CD8-positive, alpha-beta memory T cell (primary cell): Measurements from ENCODE around the gene RMI2. TPM values are rescaled to one million over a fixed set of nuclear protein-coding genes. Genes with fewer than 3 reads are reported as not detected.
"Not testable (repeated sequence)": the region's sequence is repeated elsewhere in the genome, so short reads cannot be mapped to it uniquely, and the experiment has no call there.

ENCODE experiments used
- CTCF ChIA-PET: fragments of 350-600 bp; sonication (Branson Sonifier 250); formaldehyde crosslinking; loops from one replicate; lab custom pipeline; 2021; ENCODE audit warnings: antibody characterized with exemption; lab: Charles Lee
- POLR2A ChIA-PET: fragments of 350-600 bp; sonication (Branson Sonifier 250); formaldehyde crosslinking; loops from one replicate; lab custom pipeline; 2021; ENCODE audit warnings: antibody characterized with exemption; lab: Charles Lee
- DNase-seq, 5 donors: peaks; one replicate each; pipeline versions ENCODE4 v3.0.0 to v3.0.0-alpha.2; 2020 to 2022; ENCODE audit warnings: mixed read lengths in 1 of 5
- H3K27ac ChIP-seq: one replicate; pipeline ENCODE4 v1.7.0; 2013; ENCODE audit warnings: low read depth, mild to moderate bottlenecking, low read length, moderate library complexity
- H3K27me3 ChIP-seq: 2 replicates; pipeline ENCODE4 v1.7.0; 2013; ENCODE audit warnings: low read length, mild to moderate bottlenecking; ENCODE audit not compliant: insufficient read depth, poor library complexity, severe bottlenecking
- H3K36me3 ChIP-seq: 2 replicates; pipeline ENCODE4 v1.7.0; 2013; ENCODE audit warnings: mild to moderate bottlenecking, low read length, moderate library complexity; ENCODE audit not compliant: insufficient read depth
- H3K4me1 ChIP-seq: 2 replicates; pipeline ENCODE4 v1.7.0; 2013; ENCODE audit warnings: mild to moderate bottlenecking, low read length, moderate library complexity; ENCODE audit not compliant: insufficient read depth
- H3K4me3 ChIP-seq: 2 replicates; pipeline ENCODE4 v1.7.0; 2013; ENCODE audit warnings: mild to moderate bottlenecking, low read length
- H3K9me3 ChIP-seq: 2 replicates; pipeline ENCODE4 v1.7.0; 2013; ENCODE audit warnings: mild to moderate bottlenecking, low read length
- H3K27ac Mint-ChIP-seq, 8 donors: one replicate each; pipeline ENCODE4 v1.8.0; 2020 to 2021; ENCODE audit warnings: mixed read lengths in 8 of 8, mild to moderate bottlenecking in 6 of 8, inconsistent platforms in 3 of 8, moderate library complexity in 3 of 8
- H3K27me3 Mint-ChIP-seq, 2 donors: one replicate each; pipeline ENCODE4 v1.8.0; 2020 to 2021; ENCODE audit warnings: mixed read lengths in 2 of 2, mild to moderate bottlenecking in 1 of 2, moderate library complexity in 1 of 2
- H3K36me3 Mint-ChIP-seq, 3 donors: one replicate each; pipeline ENCODE4 v1.8.0; 2020 to 2021; ENCODE audit warnings: mixed read lengths in 3 of 3, inconsistent platforms in 1 of 3, mild to moderate bottlenecking in 1 of 3
- H3K4me1 Mint-ChIP-seq, 3 donors: one replicate each; pipeline ENCODE4 v1.8.0; 2020 to 2021; ENCODE audit warnings: mixed read lengths in 3 of 3, inconsistent platforms in 1 of 3, mild to moderate bottlenecking in 1 of 3
- H3K4me3 Mint-ChIP-seq, 7 donors: one replicate each; pipeline ENCODE4 v1.8.0; 2020 to 2021; ENCODE audit warnings: mixed read lengths in 7 of 7, mild to moderate bottlenecking in 6 of 7, moderate library complexity in 4 of 7, inconsistent platforms in 2 of 7
- H3K9me3 Mint-ChIP-seq, 5 donors: one replicate each; pipeline ENCODE4 v1.8.0; 2020 to 2022; ENCODE audit warnings: mixed read lengths in 5 of 5, mild to moderate bottlenecking in 3 of 5, moderate library complexity in 2 of 5, inconsistent platforms in 1 of 5
- polyA plus RNA-seq: library from polyadenylated mRNA; unstranded; fragments of 300-500 nt; fragmentation: Illumina TruSeq; gene quantifications from one replicate; pipeline ENCODE4 v1.2.3, GENCODE V29; 2021
- total RNA-seq, 2 experiments: library from RNA; stranded (reverse); gene quantifications; one replicate each; pipeline ENCODE4 v1.2.3, GENCODE V29; 2021

Gene RMI2
- total and polyA plus RNA-seq, 3 experiments from 2014 or later: 1.1 to 38.3 (median 37.0) TPM

DNA sequence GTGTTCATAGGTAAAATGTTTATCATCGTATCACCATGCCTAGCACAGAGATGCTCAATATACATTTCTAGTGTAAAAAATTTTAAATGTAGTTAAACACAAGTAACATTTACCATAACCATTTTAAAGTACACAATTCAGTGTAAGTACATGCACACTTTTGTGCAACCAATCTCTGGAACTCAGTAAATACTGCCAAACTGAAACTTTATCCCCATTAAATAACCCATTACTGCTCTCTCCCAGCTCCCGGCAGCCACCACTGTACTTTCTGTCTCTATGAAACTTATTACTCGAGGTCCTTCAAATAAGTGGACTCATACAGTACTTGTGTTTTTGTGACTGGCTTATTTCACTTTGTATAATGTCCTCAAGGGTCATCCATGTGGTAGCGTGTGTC is 29.0 kb downstream of the RMI2 start:
- Mint-ChIP-seq H3K4me1 (peaks cover 4 to 5% (median 5%) of the 10 kb centered on the region in 3 donors), H3K27ac (no peak overlapping the region), H3K27me3 (peaks cover 0 to 3% of the 10 kb centered on the region in 2 donors), H3K4me3 (no peak overlapping the region), H3K9me3 (no peaks in the 10 kb centered on the region), H3K36me3 (peaks cover 0 to 15% (median 4%) of the 10 kb centered on the region in 3 donors)
- no peaks in the 10 kb centered on the region for H3K27me3 ChIP-seq
- DNase-seq: no peak
- no peak overlapping the region for H3K27ac ChIP-seq
- no peaks in the 10 kb centered on the region for H3K36me3 ChIP-seq
- H3K4me3 ChIP-seq: no peak overlapping the region
- ChIA-PET POLR2A (no interaction called here), CTCF (no interaction called here)
- H3K4me1 ChIP-seq: no peaks in the 10 kb centered on the region
- no peaks in the 10 kb centered on the region for H3K9me3 ChIP-seq

- POLR2A ChIA-PET: no interaction called here
- no peaks in the 10 kb centered on the region for H3K9me3 ChIP-seq
- no peak overlapping the region for H3K27ac Mint-ChIP-seq
- H3K9me3 Mint-ChIP-seq: no peaks in the 10 kb centered on the region
- no peak overlapping the region for H3K4me3 Mint-ChIP-seq
- H3K27me3 Mint-ChIP-seq: peaks cover 0 to 3% of the 10 kb centered on the region in 2 donors
- peaks cover 8 to 18% (median 13%) of the 10 kb centered on the region in 3 donors for H3K4me1 Mint-ChIP-seq
- no peak for DNase-seq
- H3K4me1 ChIP-seq: no peaks in the 10 kb centered on the region
- peaks cover 0 to 25% (median 8%) of the 10 kb centered on the region in 3 donors for H3K36me3 Mint-ChIP-seq
- H3K27ac ChIP-seq: no peak overlapping the region
- no peak overlapping the region for H3K4me3 ChIP-seq
- CTCF ChIA-PET: no interaction called here
- H3K36me3 ChIP-seq: no peaks in the 10 kb centered on the region
- H3K27me3 ChIP-seq: no peaks in the 10 kb centered on the region
Measured at GRCh38 chr16:11377154-11377553, 31.9 kb downstream of the RMI2 start.

GRCh38 chr16:11378951-11379350 is 33.7 kb downstream of the RMI2 start:
- Mint-ChIP-seq H3K4me3 (peak overlapping the region in 6 of 7 donors; percentile 72 to 82 (median 76)), H3K27ac (peak overlapping the region in 4 of 8 donors; percentile 52 to 80 (median 63)), H3K4me1 (peaks cover 8 to 18% (median 13%) of the 10 kb centered on the region in 3 donors), H3K36me3 (peaks cover 2 to 32% (median 8%) of the 10 kb centered on the region in 3 donors)
- H3K27ac ChIP-seq, POLR2A ChIA-PET, H3K27me3 Mint-ChIP-seq, H3K4me1 ChIP-seq, H3K4me3 ChIP-seq, DNase-seq, H3K36me3 ChIP-seq, H3K9me3 ChIP-seq, H3K9me3 Mint-ChIP-seq, H3K27me3 ChIP-seq: not testable (repeated sequence)
- CTCF ChIA-PET: interaction anchor here (0.8 to 1.3 kb wide), 3 partner anchors 9 to 124 kb away, joined by 3 to 5 read pairs (median 3); partner anchors contain the start of gene SOCS1

DNA sequence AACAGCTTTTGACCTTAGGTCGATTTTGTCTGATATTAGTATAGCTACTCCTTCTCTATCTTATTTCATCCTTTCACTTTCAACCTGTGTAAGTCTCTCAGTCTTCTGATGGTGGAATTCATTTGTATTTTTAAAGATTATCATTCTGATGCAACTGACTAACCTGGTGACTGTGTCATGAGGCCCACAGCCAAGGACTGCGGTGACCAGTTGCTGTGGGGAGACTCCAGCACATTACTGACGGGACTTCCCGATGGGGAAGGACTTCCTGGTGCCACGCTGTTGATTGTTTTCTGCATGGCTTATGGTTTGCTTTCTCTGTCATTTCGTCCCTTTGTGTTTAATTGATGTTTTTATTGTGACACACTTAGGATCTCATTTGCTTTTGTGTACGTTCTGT is 34.2 kb downstream of the RMI2 start:
- Histone ChIP-seq H3K27me3 (no peaks in the 10 kb centered on the region), H3K9me3 (no peaks in the 10 kb centered on the region), H3K4me3 (no peak overlapping the region), H3K4me1 (no peaks in the 10 kb centered on the region), H3K36me3 (no peaks in the 10 kb centered on the region), H3K27ac (no peak overlapping the region)
- H3K9me3 Mint-ChIP-seq: no peaks in the 10 kb centered on the region
- H3K27me3 Mint-ChIP-seq: peaks cover 0 to 3% of the 10 kb centered on the region in 2 donors
- H3K36me3 Mint-ChIP-seq: peaks cover 2 to 32% (median 8%) of the 10 kb centered on the region in 3 donors
- H3K4me1 Mint-ChIP-seq: peaks cover 8 to 18% (median 13%) of the 10 kb centered on the region in 3 donors
- H3K4me3 Mint-ChIP-seq: peak overlapping the region; percentile 55 to 82 (median 75)
- DNase-seq: peak in 2 of 5 donors; percentile 12 to 63
- POLR2A ChIA-PET: no interaction called here
- CTCF ChIA-PET: interaction anchor here (0.8 to 1.0 kb wide), 3 partner anchors 9 to 688 kb away, joined by 3 to 5 read pairs (median 3); partner anchors contain the start of gene SOCS1
- peak overlapping the region in 5 of 8 donors; percentile 20 to 80 (median 60) for H3K27ac Mint-ChIP-seq

- no peaks in the 10 kb centered on the region for H3K9me3 ChIP-seq
- CTCF ChIA-PET: interaction anchor here (1.3 kb wide), 2 partner anchors 15 to 27 kb away, joined by 3 read pairs; no protein-coding TSS in a partner anchor
- H3K36me3 ChIP-seq: no peaks in the 10 kb centered on the region
- POLR2A ChIA-PET: no interaction called here
- Mint-ChIP-seq H3K9me3 (no peaks in the 10 kb centered on the region), H3K27me3 (peaks cover 0 to 3% of the 10 kb centered on the region in 2 donors), H3K36me3 (peaks cover 2 to 32% (median 8%) of the 10 kb centered on the region in 3 donors), H3K4me3 (no peak overlapping the region), H3K27ac (no peak overlapping the region), H3K4me1 (peaks cover 8 to 18% (median 13%) of the 10 kb centered on the region in 3 donors)
- no peak overlapping the region for H3K4me3 ChIP-seq
- H3K27me3 ChIP-seq: no peaks in the 10 kb centered on the region
- H3K27ac ChIP-seq: no peak overlapping the region
- DNase-seq: no peak
- no peaks in the 10 kb centered on the region for H3K4me1 ChIP-seq
Measured at GRCh38 chr16:11380836-11381235, 35.6 kb downstream of the RMI2 start.

DNA sequence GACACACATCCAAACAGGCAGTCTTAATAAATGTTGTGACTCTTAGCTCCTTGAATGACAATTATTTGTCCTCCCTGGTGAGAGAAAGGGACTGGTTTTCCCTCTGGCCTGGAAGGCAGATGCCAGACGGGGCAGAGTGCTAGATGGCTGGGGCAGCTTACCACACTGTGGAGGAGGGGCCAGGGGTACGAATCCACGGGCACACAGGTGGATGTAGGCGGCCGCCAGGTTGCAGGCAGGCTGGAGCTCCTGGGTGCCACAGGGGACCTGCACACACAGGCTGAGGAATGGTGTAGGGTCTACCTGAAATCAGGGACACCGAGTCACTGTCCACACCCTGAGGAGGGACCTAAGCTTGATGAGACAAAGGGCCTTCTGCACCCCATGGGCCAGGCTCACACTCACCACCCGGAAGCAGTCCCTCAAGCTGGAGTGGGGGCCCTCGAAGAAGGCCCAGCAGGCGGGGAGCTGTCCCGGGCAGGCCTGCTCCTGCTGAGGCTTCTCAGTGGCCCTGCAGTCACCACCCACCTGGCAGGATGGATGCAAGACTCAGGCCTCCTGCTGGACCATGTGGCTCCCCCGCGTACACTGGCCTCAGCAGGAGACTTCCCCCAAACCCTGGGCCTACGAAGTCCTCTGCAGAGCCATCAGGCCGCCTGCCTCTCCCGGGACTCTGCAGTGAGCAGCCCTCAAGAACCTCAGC is 38.4 kb downstream of the RMI2 start:
- ChIA-PET CTCF (interaction anchor here (0.7 to 1.7 kb wide), 6 partner anchors 12 to 429 kb away, joined by 3 to 5 read pairs (median 3); no protein-coding TSS in a partner anchor), POLR2A (no interaction called here)
- H3K4me3 ChIP-seq: no peak overlapping the region
- no peaks in the 10 kb centered on the region for H3K27me3 ChIP-seq
- peaks cover 2 to 24% (median 8%) of the 10 kb centered on the region in 3 donors for H3K36me3 Mint-ChIP-seq
- peaks cover 4 to 5% of the 10 kb centered on the region in 2 donors for H3K27me3 Mint-ChIP-seq
- no peaks in the 10 kb centered on the region for H3K9me3 Mint-ChIP-seq
- H3K4me1 Mint-ChIP-seq: peaks cover 8 to 18% (median 13%) of the 10 kb centered on the region in 3 donors
- H3K4me3 Mint-ChIP-seq: no peak overlapping the region
- H3K4me1 ChIP-seq: no peaks in the 10 kb centered on the region
- no peaks in the 10 kb centered on the region for H3K36me3 ChIP-seq
- no peaks in the 10 kb centered on the region for H3K9me3 ChIP-seq
- no peak overlapping the region for H3K27ac Mint-ChIP-seq
- no peak overlapping the region for H3K27ac ChIP-seq
- DNase-seq: no peak

GRCh38 chr16:11384184-11384955 is 39.1 kb downstream of the RMI2 start:
- Histone ChIP-seq H3K36me3 (no peaks in the 10 kb centered on the region), H3K27ac (no peak overlapping the region), H3K4me1 (no peaks in the 10 kb centered on the region), H3K4me3 (no peak overlapping the region), H3K27me3 (no peaks in the 10 kb centered on the region), H3K9me3 (no peaks in the 10 kb centered on the region)
- Mint-ChIP-seq H3K36me3 (peaks cover 2 to 16% (median 6%) of the 10 kb centered on the region in 3 donors), H3K4me1 (peaks cover 6 to 13% (median 10%) of the 10 kb centered on the region in 3 donors), H3K27me3 (peaks cover 4 to 5% of the 10 kb centered on the region in 2 donors), H3K9me3 (no peaks in the 10 kb centered on the region), H3K4me3 (no peak overlapping the region), H3K27ac (no peak overlapping the region)
- CTCF ChIA-PET: interaction anchor here (1.1 to 1.7 kb wide), 4 partner anchors 12 to 41 kb away, joined by 3 to 5 read pairs (median 3); no protein-coding TSS in a partner anchor
- POLR2A ChIA-PET: no interaction called here
- no peak for DNase-seq
